ENCODE data around the gene ISOC1. TPM values are rescaled to one million over a fixed set of nuclear protein-coding genes. Genes with fewer than 3 reads are reported as not detected.
A peak's percentile ranks its signal among the peaks of the same experiment; 100 is the strongest.

ISOC1 gene
- polyA plus RNA-seq, 4 donors, result 43.8 to 65.4 (median 55.9) TPM

DNA sequence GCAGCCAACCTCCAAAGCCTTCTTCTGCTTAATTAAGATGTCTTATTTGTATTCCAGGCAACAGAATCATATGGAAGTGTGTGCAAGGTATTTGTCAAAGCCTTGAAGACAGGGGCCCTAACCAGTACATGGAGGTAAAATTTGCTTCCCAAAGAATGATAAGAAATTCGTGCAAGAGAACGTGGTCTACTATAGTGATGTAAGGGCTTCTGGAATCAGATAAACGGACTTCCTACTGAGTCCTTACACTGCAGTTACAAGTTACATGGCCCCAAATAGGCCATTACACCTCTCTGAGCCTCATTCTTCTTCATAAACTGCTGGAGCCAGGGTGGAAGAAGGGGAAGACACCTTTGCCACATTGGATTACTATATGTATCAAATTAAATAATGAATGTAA is 15.9 kb upstream of the ISOC1 start:
- DNase-seq, result no peak

DNA sequence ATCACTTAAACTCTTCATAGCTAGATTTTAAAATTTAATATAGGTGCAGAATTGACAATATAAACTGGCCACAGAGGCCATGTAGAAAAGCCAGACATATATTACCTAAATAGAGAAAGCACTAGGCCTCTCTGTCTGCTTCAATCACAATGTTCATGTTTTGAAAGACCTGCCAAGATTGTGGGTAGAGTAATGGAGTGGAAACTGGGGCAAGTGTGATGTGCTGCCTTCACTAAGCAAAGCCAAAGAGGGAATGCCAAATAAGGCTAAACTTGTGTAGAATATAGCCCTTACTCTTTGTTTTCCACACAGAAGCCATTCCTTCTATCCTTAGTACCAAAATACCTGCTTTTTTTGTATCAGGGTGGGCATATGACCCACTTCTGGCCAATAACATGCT is 15.1 kb upstream of the ISOC1 start:
- H3K4me1 ChIP-seq (ENCODE audit: control insufficient read depth in 3 of 3, insufficient read depth in 2 of 3, low read depth in 1 of 3, low read length in 2 of 3), result no peaks in the 10 kb centered on the region
- no peak for DNase-seq
- FAIRE-seq, result no peak
- no peak overlapping the region for H3K27ac ChIP-seq (ENCODE audit: low read depth in 1 of 3, low read length in 2 of 3)
- H3K36me3 ChIP-seq (ENCODE audit: control insufficient read depth in 3 of 3, insufficient read depth in 2 of 3, low read depth in 1 of 3, low read length in 3 of 3), result no peaks in the 10 kb centered on the region
- H3K27me3 ChIP-seq (ENCODE audit: control insufficient read depth in 3 of 3, insufficient read depth in 3 of 3, low read length in 3 of 3), result no peaks in the 10 kb centered on the region
- no peaks in the 10 kb centered on the region for H3K9me3 ChIP-seq (ENCODE audit: control insufficient read depth in 2 of 2, insufficient read depth in 1 of 2, low read depth in 1 of 2, low read length in 1 of 2)
- no peak overlapping the region for H3K4me3 ChIP-seq (ENCODE audit: low read depth in 1 of 3, low read length in 3 of 3)

More for the DNA sequence above, 15.9 kb upstream of the ISOC1 start:
- H3K27me3 ChIP-seq (ENCODE audit: control insufficient read depth in 3 of 3, insufficient read depth in 3 of 3, low read length in 3 of 3), result no peaks in the 10 kb centered on the region
- no peaks in the 10 kb centered on the region for H3K36me3 ChIP-seq (ENCODE audit: control insufficient read depth in 3 of 3, insufficient read depth in 2 of 3, low read depth in 1 of 3, low read length in 3 of 3)
- H3K4me3 ChIP-seq (ENCODE audit: low read depth in 1 of 3, low read length in 3 of 3), result no peak overlapping the region
- H3K9me3 ChIP-seq (ENCODE audit: control insufficient read depth in 2 of 2, insufficient read depth in 1 of 2, low read depth in 1 of 2, low read length in 1 of 2), result no peaks in the 10 kb centered on the region
- no peaks in the 10 kb centered on the region for H3K4me1 ChIP-seq (ENCODE audit: control insufficient read depth in 3 of 3, insufficient read depth in 2 of 3, low read depth in 1 of 3, low read length in 2 of 3)
- no peak for FAIRE-seq
- no peak overlapping the region for H3K27ac ChIP-seq (ENCODE audit: low read depth in 1 of 3, low read length in 2 of 3)
- 54 to 67% (median 65%) methylated on average over 3 of the region's 3 CpGs for WGBS, 3 donors

DNA sequence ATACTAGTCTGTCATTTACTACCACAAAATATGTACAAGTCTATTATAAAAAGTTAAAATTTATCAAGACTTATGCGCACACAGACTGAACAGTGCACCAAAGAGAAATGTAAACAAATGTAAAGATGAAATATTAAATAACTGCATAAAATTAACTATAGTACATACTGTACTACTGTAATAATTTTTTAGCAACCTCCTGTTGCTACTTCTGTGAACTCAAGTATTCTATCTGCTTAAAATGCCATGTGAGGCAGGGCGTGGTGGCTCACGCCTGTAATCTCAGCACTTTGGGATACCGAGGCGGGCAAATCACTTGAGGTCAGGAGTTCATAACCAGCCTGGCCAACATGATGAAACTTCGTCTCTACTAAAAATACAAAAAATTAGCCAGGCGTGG is 13.8 kb upstream of the ISOC1 start:
- WGBS, 3 donors, result 56 to 87% (median 72%) methylated on average over 7 of the region's 7 CpGs
- no peaks in the 10 kb centered on the region for H3K27me3 ChIP-seq (ENCODE audit: control insufficient read depth in 3 of 3, insufficient read depth in 3 of 3, low read length in 3 of 3)
- no peaks in the 10 kb centered on the region for H3K4me1 ChIP-seq (ENCODE audit: control insufficient read depth in 3 of 3, insufficient read depth in 2 of 3, low read depth in 1 of 3, low read length in 2 of 3)
- H3K27ac ChIP-seq (ENCODE audit: low read depth in 1 of 3, low read length in 2 of 3), result no peak overlapping the region
- no peaks in the 10 kb centered on the region for H3K9me3 ChIP-seq (ENCODE audit: control insufficient read depth in 2 of 2, insufficient read depth in 1 of 2, low read depth in 1 of 2, low read length in 1 of 2)
- FAIRE-seq (no peak), DNase-seq (no peak)
- H3K36me3 ChIP-seq (ENCODE audit: control insufficient read depth in 3 of 3, insufficient read depth in 2 of 3, low read depth in 1 of 3, low read length in 3 of 3), result no peaks in the 10 kb centered on the region
- no peak overlapping the region for H3K4me3 ChIP-seq (ENCODE audit: low read depth in 1 of 3, low read length in 3 of 3)

DNA sequence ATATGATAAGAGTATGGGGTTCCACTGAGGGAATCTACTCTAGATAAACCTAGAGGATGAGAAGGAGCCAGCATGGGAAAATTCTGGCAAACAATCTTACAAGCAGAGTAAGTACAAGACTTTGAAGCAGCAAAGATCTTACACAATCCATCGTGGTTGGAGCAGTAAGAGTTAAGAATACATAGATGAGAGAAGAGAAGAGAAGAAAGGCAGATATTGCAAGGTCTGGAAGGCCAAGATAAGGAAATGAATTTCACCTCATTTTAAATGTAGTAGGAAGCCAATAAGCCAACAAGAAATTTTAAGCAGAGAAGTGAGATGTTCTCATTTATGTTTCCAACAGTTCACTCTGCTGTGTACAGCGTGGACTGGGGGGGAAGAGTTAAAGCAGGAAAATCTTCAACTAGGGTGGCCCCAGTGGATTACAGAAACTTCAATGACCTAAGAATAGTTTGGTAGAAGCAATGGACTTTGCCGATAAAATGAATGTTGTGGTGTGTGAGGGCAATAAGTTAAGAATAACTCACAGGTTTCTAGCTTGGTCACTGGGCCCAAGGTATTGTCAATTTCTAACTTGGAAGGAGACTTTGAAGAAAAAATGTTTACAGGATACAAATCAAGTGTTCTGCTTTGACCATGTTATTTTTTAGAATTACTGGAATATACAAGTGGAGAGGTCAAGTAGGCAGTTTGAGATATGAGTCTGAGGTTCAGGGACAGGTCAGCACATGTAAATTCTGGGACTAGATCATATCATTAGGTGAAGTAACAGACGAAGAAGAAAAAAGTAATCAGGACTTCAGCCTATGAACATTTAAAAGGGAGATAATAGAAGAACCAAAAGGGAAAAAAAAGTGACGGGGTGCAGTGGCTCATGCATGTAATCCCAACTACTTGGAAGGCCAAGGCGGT is 12.1 kb upstream of the ISOC1 start:
- H3K27ac ChIP-seq (ENCODE audit: low read depth in 1 of 3, low read length in 2 of 3), result no peak overlapping the region
- FAIRE-seq (no peak), DNase-seq (no peak)
- 79 to 85% (median 84%) methylated on average over 6 of the region's 6 CpGs for WGBS, 3 donors
- no peaks in the 10 kb centered on the region for H3K27me3 ChIP-seq (ENCODE audit: control insufficient read depth in 3 of 3, insufficient read depth in 3 of 3, low read length in 3 of 3)
- no peaks in the 10 kb centered on the region for H3K4me1 ChIP-seq (ENCODE audit: control insufficient read depth in 3 of 3, insufficient read depth in 2 of 3, low read depth in 1 of 3, low read length in 2 of 3)
- H3K4me3 ChIP-seq (ENCODE audit: low read depth in 1 of 3, low read length in 3 of 3), result no peak overlapping the region
- no peaks in the 10 kb centered on the region for H3K36me3 ChIP-seq (ENCODE audit: control insufficient read depth in 3 of 3, insufficient read depth in 2 of 3, low read depth in 1 of 3, low read length in 3 of 3)
- no peaks in the 10 kb centered on the region for H3K9me3 ChIP-seq (ENCODE audit: control insufficient read depth in 2 of 2, insufficient read depth in 1 of 2, low read depth in 1 of 2, low read length in 1 of 2)

DNA sequence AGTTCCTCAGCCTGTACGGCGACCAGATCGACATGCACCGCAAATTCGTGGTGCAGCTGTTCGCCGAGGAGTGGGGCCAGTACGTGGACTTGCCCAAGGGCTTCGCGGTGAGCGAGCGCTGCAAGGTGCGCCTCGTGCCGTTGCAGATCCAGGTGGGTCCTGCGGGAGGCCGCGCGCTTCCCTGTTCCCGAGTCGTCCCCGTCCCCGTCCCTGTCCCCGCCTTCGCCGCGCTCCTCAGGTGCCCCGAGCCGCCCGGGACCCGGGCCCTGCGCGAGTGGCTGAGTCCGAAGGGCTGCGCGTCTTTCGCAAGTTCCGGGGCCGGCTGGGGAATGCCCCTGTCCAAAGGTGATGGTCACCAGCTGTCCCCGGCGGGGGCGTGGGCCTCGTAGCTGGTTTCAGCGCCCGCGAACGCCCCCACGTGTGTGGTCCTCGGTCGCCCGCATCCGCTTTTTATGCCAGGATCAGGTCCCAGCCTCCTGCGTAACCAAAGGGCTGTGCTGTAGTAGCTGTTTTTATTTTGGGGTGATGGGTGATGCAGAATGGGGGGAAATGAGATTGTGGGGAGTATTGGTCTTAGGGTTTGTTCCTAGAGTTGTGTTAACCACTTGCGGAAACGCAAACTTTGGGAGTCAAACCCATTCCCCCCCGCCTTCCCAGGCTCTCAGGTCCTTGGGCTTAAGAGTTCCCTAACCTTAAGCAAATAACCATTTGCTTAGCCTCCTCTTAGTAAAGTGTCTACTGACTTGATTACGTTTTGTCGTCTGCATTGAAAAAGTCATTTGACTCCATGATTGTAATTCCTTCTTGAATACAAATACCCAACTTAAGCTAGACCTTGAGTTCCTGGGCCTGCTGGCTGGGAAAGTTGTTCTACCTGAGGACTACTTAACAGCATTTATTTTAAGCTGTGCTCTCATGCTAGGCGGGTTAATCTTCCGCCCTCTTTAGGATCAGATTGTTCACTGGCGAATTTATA is 663 bp downstream of the ISOC1 start:
- H3K4me3 ChIP-seq (ENCODE audit: low read depth in 1 of 3, low read length in 3 of 3), result peak overlapping the region; percentile 83 to 95 (median 84)
- H3K27ac ChIP-seq (ENCODE audit: low read depth in 1 of 3, low read length in 2 of 3), result peak overlapping the region; percentile 85 to 99 (median 94)
- DNase-seq (peak; percentile 73 to 89), FAIRE-seq (no peak)
- H3K36me3 ChIP-seq (ENCODE audit: control insufficient read depth in 3 of 3, insufficient read depth in 2 of 3, low read depth in 1 of 3, low read length in 3 of 3), result peaks cover 0 to 3% (median 0%) of the 10 kb centered on the region in 3 donors
- WGBS, 3 donors, result 1 to 3% (median 3%) methylated on average over 60 to 61 of the region's 61 CpGs
- H3K27me3 ChIP-seq (ENCODE audit: control insufficient read depth in 3 of 3, insufficient read depth in 3 of 3, low read length in 3 of 3), result no peaks in the 10 kb centered on the region
- H3K9me3 ChIP-seq (ENCODE audit: control insufficient read depth in 2 of 2, insufficient read depth in 1 of 2, low read depth in 1 of 2, low read length in 1 of 2), result no peaks in the 10 kb centered on the region
- H3K4me1 ChIP-seq (ENCODE audit: control insufficient read depth in 3 of 3, insufficient read depth in 2 of 3, low read depth in 1 of 3, low read length in 2 of 3), result peaks cover 4 to 11% (median 8%) of the 10 kb centered on the region in 3 donors

DNA sequence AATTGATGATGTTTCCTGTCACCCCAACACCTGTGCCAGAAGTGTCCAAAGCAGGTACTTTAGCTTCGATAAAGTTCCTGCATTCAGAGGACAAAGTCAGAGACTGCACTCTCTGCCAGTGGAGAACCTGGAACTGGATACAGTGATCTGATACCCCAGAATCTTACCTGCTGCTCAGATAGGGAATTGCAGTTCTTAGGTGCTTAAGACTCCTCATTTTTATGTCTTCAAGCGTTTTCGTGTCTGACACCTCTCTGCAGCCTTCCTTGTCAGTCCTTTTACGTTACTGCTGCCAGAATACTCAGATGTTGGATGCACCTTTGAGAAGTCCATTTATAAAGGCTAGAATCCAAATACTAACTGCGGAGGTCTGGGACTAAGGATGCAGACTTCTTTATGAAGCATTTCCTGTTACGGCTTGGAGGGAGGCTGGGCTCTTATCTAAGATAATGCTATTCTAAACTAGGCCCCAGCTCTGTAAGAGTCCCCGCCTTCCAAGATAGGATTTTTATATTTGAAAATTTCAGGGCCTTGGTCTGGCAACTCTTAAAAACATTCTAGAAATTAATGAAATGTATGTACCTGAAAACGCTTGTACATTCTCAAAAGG is 1.9 kb downstream of the ISOC1 start:
- Histone ChIP-seq H3K4me3 (ENCODE audit: low read depth in 1 of 3, low read length in 3 of 3) (peak overlapping the region in 2 of 3 donors; percentile 6 to 33), H3K27me3 (ENCODE audit: control insufficient read depth in 3 of 3, insufficient read depth in 3 of 3, low read length in 3 of 3) (no peaks in the 10 kb centered on the region), H3K27ac (ENCODE audit: low read depth in 1 of 3, low read length in 2 of 3) (peak overlapping the region in 2 of 3 donors; percentile 21 to 51), H3K36me3 (ENCODE audit: control insufficient read depth in 3 of 3, insufficient read depth in 2 of 3, low read depth in 1 of 3, low read length in 3 of 3) (peaks cover 0 to 6% (median 0%) of the 10 kb centered on the region in 3 donors), H3K4me1 (ENCODE audit: control insufficient read depth in 3 of 3, insufficient read depth in 2 of 3, low read depth in 1 of 3, low read length in 2 of 3) (peaks cover 4 to 11% (median 8%) of the 10 kb centered on the region in 3 donors), H3K9me3 (ENCODE audit: control insufficient read depth in 2 of 2, insufficient read depth in 1 of 2, low read depth in 1 of 2, low read length in 1 of 2) (no peaks in the 10 kb centered on the region)
- no peak for FAIRE-seq
- DNase-seq, result peak; percentile 32 to 37
- 26 to 58% (median 36%) methylated on average over 8 of the region's 8 CpGs for WGBS, 3 donors

DNA sequence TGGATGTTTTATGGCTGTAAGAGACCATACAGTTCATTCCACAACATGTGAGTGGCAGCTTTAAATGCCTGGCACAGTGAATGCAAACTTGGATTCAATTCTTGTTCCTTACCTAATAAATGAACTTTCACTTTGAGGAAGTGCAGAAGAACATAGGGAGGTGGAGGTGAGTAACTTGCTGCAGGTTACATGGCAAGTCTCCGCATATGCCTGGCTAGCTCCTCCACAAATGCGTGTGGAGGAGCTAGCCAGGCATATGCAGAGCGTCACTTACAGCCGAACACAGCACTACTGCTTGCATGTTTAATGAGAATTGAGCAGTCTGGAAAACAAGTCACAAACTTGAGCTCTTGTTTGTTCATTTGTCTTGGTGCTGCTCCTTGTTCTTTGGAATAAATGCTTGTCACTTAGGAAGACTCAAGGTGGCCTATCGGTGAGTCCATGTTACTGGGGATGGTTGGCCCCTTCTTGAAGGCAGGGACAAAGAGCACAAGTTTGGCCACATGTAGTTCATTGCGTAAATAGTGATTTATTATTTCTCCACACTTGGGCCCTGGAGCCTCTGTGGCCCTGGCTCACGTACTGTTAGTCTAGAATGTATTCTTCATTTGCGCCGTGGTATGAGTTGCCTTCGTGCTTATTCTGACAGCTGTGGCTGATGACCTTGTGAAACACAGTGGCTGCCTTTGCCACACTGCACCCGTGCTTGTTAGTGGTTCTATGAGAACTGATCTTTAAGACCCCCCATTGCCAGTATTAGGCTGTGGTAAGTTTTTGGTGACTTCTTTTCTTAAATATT is 3.1 kb downstream of the ISOC1 start:
- no peak for DNase-seq
- FAIRE-seq, result no peak
- H3K4me3 ChIP-seq (ENCODE audit: low read depth in 1 of 3, low read length in 3 of 3), result no peak overlapping the region
- peaks cover 4 to 11% (median 8%) of the 10 kb centered on the region in 3 donors for H3K4me1 ChIP-seq (ENCODE audit: control insufficient read depth in 3 of 3, insufficient read depth in 2 of 3, low read depth in 1 of 3, low read length in 2 of 3)
- peaks cover 0 to 6% (median 0%) of the 10 kb centered on the region in 3 donors for H3K36me3 ChIP-seq (ENCODE audit: control insufficient read depth in 3 of 3, insufficient read depth in 2 of 3, low read depth in 1 of 3, low read length in 3 of 3)
- WGBS, 3 donors, result 85 to 95% (median 88%) methylated on average over 11 of the region's 11 CpGs
- no peaks in the 10 kb centered on the region for H3K9me3 ChIP-seq (ENCODE audit: control insufficient read depth in 2 of 2, insufficient read depth in 1 of 2, low read depth in 1 of 2, low read length in 1 of 2)
- H3K27ac ChIP-seq (ENCODE audit: low read depth in 1 of 3, low read length in 2 of 3), result no peak overlapping the region
- H3K27me3 ChIP-seq (ENCODE audit: control insufficient read depth in 3 of 3, insufficient read depth in 3 of 3, low read length in 3 of 3), result no peaks in the 10 kb centered on the region

Data from small intestine (tissue), 7 donors.